H9 (cell line): ENCODE results near the gene CTIF. TPM values are rescaled to one million over a fixed set of nuclear protein-coding genes. Genes with fewer than 3 reads are reported as not detected.
A peak's percentile ranks its signal among the peaks of the same experiment; 100 is the strongest.

Experiments
- DNase-seq: peaks from one replicate; pipeline ENCODE4 v3.0.0-alpha.2; 2017
- H2AFZ ChIP-seq: one replicate; pipeline ENCODE4 v1.6.1; 2013; ENCODE audit warnings: mild to moderate bottlenecking, low read length, control low read depth, moderate library complexity
- H2AK5ac ChIP-seq: 2 replicates; pipeline ENCODE4 v1.6.1; 2013; ENCODE audit warnings: low read length, control low read depth, mixed read lengths; ENCODE audit not compliant: insufficient read length
- H2BK120ac ChIP-seq: one replicate; pipeline ENCODE4 v1.6.1; 2013; ENCODE audit warnings: low read depth, mild to moderate bottlenecking, low read length, control low read depth, inconsistent platforms; ENCODE audit not compliant: poor library complexity, severe bottlenecking
- H2BK12ac ChIP-seq: 2 replicates; pipeline ENCODE4 v1.6.1; 2013; ENCODE audit warnings: low read length, control low read depth, mixed read lengths, low read depth; ENCODE audit not compliant: insufficient read length
- H2BK15ac ChIP-seq: 2 replicates; pipeline ENCODE4 v1.6.1; 2013; ENCODE audit warnings: low read depth, low read length, control low read depth
- H2BK20ac ChIP-seq: one replicate; pipeline ENCODE4 v1.6.1; 2013; ENCODE audit warnings: low read depth, mild to moderate bottlenecking, low read length, control low read depth, inconsistent platforms; ENCODE audit not compliant: poor library complexity, severe bottlenecking
- H2BK5ac ChIP-seq: 2 replicates; pipeline ENCODE4 v1.6.1; 2013; ENCODE audit warnings: low read length, control low read depth, mixed read lengths; ENCODE audit not compliant: insufficient read length
- H3K14ac ChIP-seq: 2 replicates; pipeline ENCODE4 v1.6.1; 2013; ENCODE audit warnings: low read length, control low read depth; ENCODE audit not compliant: insufficient read depth
- H3K18ac ChIP-seq: 2 replicates; pipeline ENCODE4 v1.6.1; 2013; ENCODE audit warnings: low read depth, mild to moderate bottlenecking, mixed read lengths, low read length, control low read depth; ENCODE audit not compliant: insufficient read length
- H3K23ac ChIP-seq: 2 replicates; pipeline ENCODE4 v1.6.1; 2013; ENCODE audit warnings: low read length, control low read depth, mixed read lengths, low read depth; ENCODE audit not compliant: insufficient read length
- H3K23me2 ChIP-seq: 2 replicates; pipeline ENCODE4 v1.6.1; 2013; ENCODE audit warnings: low read depth, mild to moderate bottlenecking, mixed read lengths, low read length, control low read depth; ENCODE audit not compliant: insufficient read length, poor library complexity, severe bottlenecking
- H3K27ac ChIP-seq: 2 replicates; pipeline ENCODE4 v1.5.1; 2013; ENCODE audit warnings: low read length, control low read depth, mixed read lengths, low read depth; ENCODE audit not compliant: insufficient read length
- H3K27me3 ChIP-seq: 2 replicates; pipeline ENCODE4 v1.6.1; 2013; ENCODE audit warnings: low read length, control low read depth, inconsistent platforms; ENCODE audit not compliant: insufficient read depth
- H3K4ac ChIP-seq: 2 replicates; pipeline ENCODE4 v1.6.1; 2013; ENCODE audit warnings: low read depth, mild to moderate bottlenecking, control low read depth, inconsistent platforms, low read length, moderate library complexity
- H3K4me1 ChIP-seq: 2 replicates; pipeline ENCODE4 v1.6.1; 2013; ENCODE audit warnings: low read length, control low read depth, inconsistent platforms; ENCODE audit not compliant: insufficient read depth
- H3K4me2 ChIP-seq: 2 replicates; pipeline ENCODE4 v1.6.1; 2013; ENCODE audit warnings: low read length, control low read depth, mixed read lengths; ENCODE audit not compliant: insufficient read length, insufficient read depth
- H3K56ac ChIP-seq: 2 replicates; pipeline ENCODE4 v1.6.1; 2013; ENCODE audit warnings: low read depth, mild to moderate bottlenecking, mixed read lengths, low read length, control low read depth; ENCODE audit not compliant: insufficient read length
- H3K79me1 ChIP-seq: 2 replicates; pipeline ENCODE4 v1.6.1; 2013; ENCODE audit warnings: low read depth, mild to moderate bottlenecking, moderate library complexity, low read length, control low read depth, inconsistent platforms; ENCODE audit not compliant: insufficient read depth, poor library complexity, severe bottlenecking
- H3K79me2 ChIP-seq: 2 replicates; pipeline ENCODE4 v1.6.1; 2013; ENCODE audit warnings: low read length, control low read depth, inconsistent platforms; ENCODE audit not compliant: insufficient read depth
- H3K9ac ChIP-seq: 2 replicates; pipeline ENCODE4 v1.6.1; 2013; ENCODE audit warnings: low read length, control low read depth, mixed read lengths; ENCODE audit not compliant: insufficient read length; ENCODE audit errors: extremely low read depth
- H3K9me3 ChIP-seq: one replicate; pipeline ENCODE4 v1.6.1; 2013; ENCODE audit warnings: low read depth, low read length, inconsistent platforms; ENCODE audit not compliant: control insufficient read depth
- H3T11ph ChIP-seq: one replicate; pipeline ENCODE4 v1.6.1; 2013; ENCODE audit warnings: mild to moderate bottlenecking, low read length, control low read depth, inconsistent platforms
- H4K20me1 ChIP-seq: one replicate; pipeline ENCODE4 v1.6.1; 2013; ENCODE audit not compliant: control insufficient read depth, insufficient read length, insufficient read depth
- H4K5ac ChIP-seq: 2 replicates; pipeline ENCODE4 v1.6.1; 2013; ENCODE audit warnings: low read depth, mild to moderate bottlenecking, mixed read lengths, low read length, control low read depth; ENCODE audit not compliant: insufficient read length
- H4K8ac ChIP-seq: replicated peaks from 2 replicates; pipeline ENCODE4 v1.6.1; 2013; ENCODE audit warnings: low read length, control low read depth, mixed read lengths, low read depth; ENCODE audit not compliant: insufficient read length
- H4K91ac ChIP-seq: 2 replicates; pipeline ENCODE4 v1.6.1; 2013; ENCODE audit warnings: low read depth, mild to moderate bottlenecking, moderate library complexity, mixed read lengths, low read length, control low read depth; ENCODE audit not compliant: insufficient read length
- H3K27ac Mint-ChIP-seq, 3 experiments: 2 replicates in 2 of 3; 3 replicates in 1 of 3; pipeline ENCODE4 v1.8.0; 2020 to 2021; ENCODE audit warnings: mixed read lengths in 3 of 3, mild to moderate bottlenecking in 1 of 3, moderate library complexity in 1 of 3
- H3K27me3 Mint-ChIP-seq: 2 replicates; pipeline ENCODE4 v1.8.0; 2021; ENCODE audit warnings: low read depth, mild to moderate bottlenecking, moderate library complexity, mixed read lengths
- H3K36me3 Mint-ChIP-seq, 3 experiments: 2 replicates in 2 of 3; 3 replicates in 1 of 3; pipeline ENCODE4 v1.8.0; 2020 to 2021; ENCODE audit warnings: low read depth in 3 of 3, mixed read lengths in 3 of 3; ENCODE audit not compliant: insufficient read depth in 1 of 3
- H3K4me1 Mint-ChIP-seq, 2 experiments: 2 replicates each; pipeline ENCODE4 v1.8.0; 2020; ENCODE audit warnings: mixed read lengths in 2 of 2
- H3K4me3 Mint-ChIP-seq, 2 experiments: 2 replicates in 1 of 2; 3 replicates in 1 of 2; pipeline ENCODE4 v1.8.0; 2020 to 2021; ENCODE audit warnings: mild to moderate bottlenecking in 2 of 2, mixed read lengths in 2 of 2, moderate library complexity in 1 of 2
- H3K9me3 Mint-ChIP-seq, 2 experiments: 2 replicates in 1 of 2; 3 replicates in 1 of 2; pipeline ENCODE4 v1.8.0; 2020; ENCODE audit warnings: mild to moderate bottlenecking in 2 of 2, mixed read lengths in 2 of 2, moderate library complexity in 1 of 2
- WGBS: extraction: QIAGEN DNeasy Blood & Tissue Kit; methylation state at CpG from one replicate; pipeline ENCODE4 v1.1.7; 2013; ENCODE audit warnings: missing lambda C conversion rate, low lambda C conversion rate, mixed read lengths; ENCODE audit not compliant: insufficient read length; ENCODE audit errors: extremely low coverage; 5-methylcytosine and 5-hydroxymethylcytosine counted together
- total RNA-seq: library from RNA; stranded (reverse); gene quantifications from 2 replicates; pipeline ENCODE4 v1.2.1, GENCODE V29; 2021
- TF ChIP-seq, protein P1 (sequence below): fragments of 200-600 bp; sonication (generic); conservative IDR thresholded peaks from 3 replicates; pipeline ENCODE4 v1.8.0; 2021; ENCODE audit warnings: antibody characterized with exemption, mild to moderate bottlenecking

The CTIF gene
- total RNA-seq, 1 experiment from 2014 or later = 15.8 TPM

DNA sequence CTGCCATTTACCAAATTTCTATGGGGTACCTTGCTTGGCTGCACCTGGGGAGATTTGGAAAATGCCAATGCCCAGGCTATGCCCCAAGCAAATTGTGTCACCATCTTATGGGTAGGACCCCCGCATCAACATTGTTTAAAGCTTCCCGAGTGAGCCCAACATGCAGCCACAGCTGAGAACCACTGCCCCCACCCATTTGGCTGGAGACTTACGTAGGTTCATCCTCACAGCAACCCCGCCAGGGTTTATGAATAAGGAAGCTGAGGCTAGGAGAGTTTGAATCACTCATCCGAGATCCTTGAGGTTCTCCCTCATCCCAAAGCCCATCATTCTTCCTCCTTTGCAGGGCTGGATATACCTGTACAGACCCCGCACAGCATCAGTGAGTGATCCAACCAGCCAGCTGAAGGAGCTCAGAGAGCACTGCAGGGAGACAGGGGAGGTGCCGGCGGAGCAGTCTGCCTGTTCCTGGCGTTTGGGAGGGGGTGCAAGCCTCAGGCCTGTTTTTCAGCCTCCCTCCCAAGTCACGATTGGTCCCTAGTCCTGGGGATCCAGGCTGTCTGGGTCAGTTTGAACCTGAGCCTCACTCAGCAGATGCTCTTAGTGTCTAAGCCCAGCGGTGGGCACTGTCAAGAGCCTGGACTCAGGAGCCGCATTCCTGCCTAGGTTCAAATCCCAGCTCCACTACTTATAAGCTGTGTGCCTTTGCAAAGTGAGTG, 247.1 kb downstream of the CTIF start:
- Histone ChIP-seq H4K8ac (no peak overlapping the region), H3K27me3 (no peaks in the 10 kb centered on the region), H3K56ac (no peak overlapping the region), H3K27ac (no peak overlapping the region), H2BK5ac (no peak overlapping the region), H3K23me2 (no peaks in the 10 kb centered on the region), H3K4me1 (no peaks in the 10 kb centered on the region), H3K4ac (no peak overlapping the region), H4K5ac (no peak overlapping the region), H3K79me1 (no peaks in the 10 kb centered on the region), H4K20me1 (no peaks in the 10 kb centered on the region), H2AK5ac (no peak overlapping the region), H4K91ac (no peak overlapping the region), H3K79me2 (no peaks in the 10 kb centered on the region), H3K9ac (no peak overlapping the region), H3K4me2 (no peak overlapping the region), H2BK20ac (no peak overlapping the region), H2BK12ac (no peak overlapping the region), H3T11ph (no peak overlapping the region), H2AFZ (no peak overlapping the region), H2BK15ac (no peak overlapping the region), H3K9me3 (no peaks in the 10 kb centered on the region), H3K18ac (no peak overlapping the region), H3K23ac (no peak overlapping the region), H3K14ac (no peak overlapping the region; the same call in 1 of the 2 replicates), H2BK120ac (no peak overlapping the region)
- Mint-ChIP-seq H3K9me3 (no peaks in the 10 kb centered on the region), H3K27ac (peak overlapping the region in 1 of 3 experiments; percentile 22; a peak in 1 of 7 replicates), H3K4me3 (no peak overlapping the region), H3K4me1 (peaks cover 18 to 26% of the 10 kb centered on the region in 2 experiments), H3K36me3 (no peaks in the 10 kb centered on the region; a peak in 1 of 7 replicates), H3K27me3 (no peaks in the 10 kb centered on the region)
- no CpG with 5 or more reads among the region's 12 CpGs for WGBS
- no peak for DNase-seq
- TF ChIP-seq, protein P1, sequence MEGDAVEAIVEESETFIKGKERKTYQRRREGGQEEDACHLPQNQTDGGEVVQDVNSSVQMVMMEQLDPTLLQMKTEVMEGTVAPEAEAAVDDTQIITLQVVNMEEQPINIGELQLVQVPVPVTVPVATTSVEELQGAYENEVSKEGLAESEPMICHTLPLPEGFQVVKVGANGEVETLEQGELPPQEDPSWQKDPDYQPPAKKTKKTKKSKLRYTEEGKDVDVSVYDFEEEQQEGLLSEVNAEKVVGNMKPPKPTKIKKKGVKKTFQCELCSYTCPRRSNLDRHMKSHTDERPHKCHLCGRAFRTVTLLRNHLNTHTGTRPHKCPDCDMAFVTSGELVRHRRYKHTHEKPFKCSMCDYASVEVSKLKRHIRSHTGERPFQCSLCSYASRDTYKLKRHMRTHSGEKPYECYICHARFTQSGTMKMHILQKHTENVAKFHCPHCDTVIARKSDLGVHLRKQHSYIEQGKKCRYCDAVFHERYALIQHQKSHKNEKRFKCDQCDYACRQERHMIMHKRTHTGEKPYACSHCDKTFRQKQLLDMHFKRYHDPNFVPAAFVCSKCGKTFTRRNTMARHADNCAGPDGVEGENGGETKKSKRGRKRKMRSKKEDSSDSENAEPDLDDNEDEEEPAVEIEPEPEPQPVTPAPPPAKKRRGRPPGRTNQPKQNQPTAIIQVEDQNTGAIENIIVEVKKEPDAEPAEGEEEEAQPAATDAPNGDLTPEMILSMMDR = no peak
